Lung (tissue), 12 donors: ENCODE measurements around the gene CCDC71. TPM values are rescaled to one million over a fixed set of nuclear protein-coding genes. Genes with fewer than 3 reads are reported as not detected.

Experiments used
- ATAC-seq: fragments of 200-7000 bp; cut with Tn5 transposase; one replicate; pipeline ENCODE4 v1.9.1; 2020; ENCODE audit warnings: moderate number of reproducible peaks; ENCODE audit not compliant: insufficient read depth, low FRiP score
- DNase-seq, 3 donors: peaks; one replicate each; pipeline ENCODE4 v3.0.0-alpha.2; 2013 to 2017
- H3K27ac ChIP-seq, 2 donors: one replicate each; pipeline ENCODE4 v1.5.1; 2013; ENCODE audit warnings: mild to moderate bottlenecking in 2 of 2, moderate library complexity in 2 of 2, control low read depth in 1 of 2, inconsistent platforms in 1 of 2, low read depth in 1 of 2, low read length in 1 of 2
- H3K27me3 ChIP-seq, 3 donors: one replicate each; pipeline ENCODE4 v1.5.1; 2013; ENCODE audit warnings: low read length in 2 of 3; ENCODE audit not compliant: control insufficient read depth in 3 of 3, insufficient read depth in 3 of 3
- H3K36me3 ChIP-seq, 4 donors: one replicate each; pipeline ENCODE4 v1.5.1; 2013; ENCODE audit warnings: low read length in 4 of 4, mild to moderate bottlenecking in 1 of 4, moderate library complexity in 1 of 4; ENCODE audit not compliant: control insufficient read depth in 4 of 4, insufficient read depth in 4 of 4
- H3K4me1 ChIP-seq, 5 donors: one replicate each; pipeline ENCODE4 v1.5.1; 2013; ENCODE audit warnings: low read length in 5 of 5, mild to moderate bottlenecking in 2 of 5, moderate library complexity in 1 of 5; ENCODE audit not compliant: control insufficient read depth in 5 of 5, insufficient read depth in 5 of 5
- H3K4me3 ChIP-seq: one replicate; pipeline ENCODE4 v1.5.1; 2013; ENCODE audit warnings: mild to moderate bottlenecking, control low read depth, moderate library complexity
- H3K9ac ChIP-seq, 2 donors: one replicate each; pipeline ENCODE4 v1.5.1; 2013; ENCODE audit warnings: low read length in 2 of 2, control low read depth in 1 of 2; ENCODE audit not compliant: insufficient read depth in 1 of 2
- H3K9me3 ChIP-seq, 4 donors: one replicate each; pipeline ENCODE4 v1.5.1; 2013; ENCODE audit warnings: low read length in 3 of 4, mild to moderate bottlenecking in 1 of 4, moderate library complexity in 1 of 4; ENCODE audit not compliant: control insufficient read depth in 4 of 4, insufficient read depth in 3 of 4
- CTCF ChIP-seq: IDR thresholded peaks from 2 replicates; pipeline ENCODE4 v1.5.1; 2012; ENCODE audit warnings: mild to moderate bottlenecking; ENCODE audit errors: control extremely low read depth, extremely low read depth
- WGBS, 2 donors: extraction: QIAGEN DNeasy Blood & Tissue Kit; methylation state at CpG; one replicate each; pipeline ENCODE4 v1.1.7; 2013; 5-methylcytosine and 5-hydroxymethylcytosine counted together
- polyA plus RNA-seq, 2 donors: library from polyadenylated mRNA; stranded (reverse); fragments of 200-250 nt; gene quantifications; one replicate each; pipeline ENCODE4 v1.2.1, GENCODE V29; 2013
- total RNA-seq, 2 donors: library from RNA; depleted of rRNA in 1 of 2; stranded (reverse); fragments of >200 nt in 1 of 2; gene quantifications; one replicate each; pipeline ENCODE4 v1.2.1, GENCODE V29; 2014 to 2021
- donor health status: control.
- donor health status: control.
- donor health status: Bipolar disorder and iron deficiency.
- donor health status: healthy.
- donor health status: DM: yes; HTN: yes; CAD: no.

CCDC71 gene
- total and polyA plus RNA-seq, 4 donors = 13.9 to 29.3 (median 20.1) TPM

- WGBS, 2 donors = 92 to 96% methylated on average over 9 of the region's 9 CpGs
- no peak for TF ChIP-seq CTCF
- Histone ChIP-seq H3K4me3 (no peak overlapping the region), H3K9ac (peak overlapping the region; percentile 50 to 53), H3K9me3 (no peaks in the 10 kb centered on the region), H3K4me1 (peaks cover 7 to 40% (median 22%) of the 10 kb centered on the region in 5 donors), H3K27me3 (no peaks in the 10 kb centered on the region), H3K36me3 (peaks cover 0 to 31% (median 18%) of the 10 kb centered on the region in 4 donors), H3K27ac (peak overlapping the region in 1 of 2 donors; percentile 94)
- DNase-seq (no peak), ATAC-seq (no peak)
These were observed 8.4 kb upstream of the CCDC71 start for GRCh38 chr3:49174397-49174985.

DNA sequence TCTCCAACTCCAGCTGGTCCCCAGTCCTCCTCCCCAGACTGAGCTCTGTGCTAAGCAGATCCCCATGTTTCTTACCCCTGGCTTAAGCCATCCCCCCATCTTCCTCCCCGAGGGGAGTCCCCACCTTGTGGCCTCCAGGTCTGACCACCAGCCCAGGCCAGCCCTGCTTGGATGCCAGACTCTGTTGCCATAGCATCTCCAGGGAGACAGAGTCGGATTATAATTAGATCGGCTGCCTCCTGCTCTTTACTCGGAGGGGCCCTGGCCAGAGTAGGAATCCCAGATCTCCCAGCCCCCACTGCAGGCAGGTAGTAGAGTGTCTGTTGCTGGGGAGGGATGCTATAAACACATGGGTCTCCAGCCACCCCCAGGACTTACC lies 7.7 kb upstream of the CCDC71 start:
- no peak overlapping the region for H3K4me3 ChIP-seq
- H3K9ac ChIP-seq = peak overlapping the region; percentile 50 to 53
- no peaks in the 10 kb centered on the region for H3K9me3 ChIP-seq
- peaks cover 0 to 31% (median 18%) of the 10 kb centered on the region in 4 donors for H3K36me3 ChIP-seq
- TF ChIP-seq CTCF = no peak
- peaks cover 7 to 40% (median 22%) of the 10 kb centered on the region in 5 donors for H3K4me1 ChIP-seq
- peak overlapping the region; percentile 18 to 94 for H3K27ac ChIP-seq
- DNase-seq (peak in 1 of 3 donors; percentile 74), ATAC-seq (no peak)
- WGBS, 2 donors = 38 to 65% methylated on average over 4 of the region's 4 CpGs
- no peaks in the 10 kb centered on the region for H3K27me3 ChIP-seq

GRCh38 chr3:49173116-49173791 lies 7.1 kb upstream of the CCDC71 start:
- peaks cover 0 to 28% (median 18%) of the 10 kb centered on the region in 4 donors for H3K36me3 ChIP-seq
- ATAC-seq = no peak
- no peak for TF ChIP-seq CTCF
- H3K27me3 ChIP-seq = no peaks in the 10 kb centered on the region
- 31 to 45% methylated on average over 3 of the region's 3 CpGs for WGBS, 2 donors
- H3K9me3 ChIP-seq = no peaks in the 10 kb centered on the region
- peaks cover 7 to 40% (median 22%) of the 10 kb centered on the region in 5 donors for H3K4me1 ChIP-seq
- H3K27ac ChIP-seq = peak overlapping the region; percentile 82 to 94
- no peak overlapping the region for H3K4me3 ChIP-seq
- peak overlapping the region; percentile 50 to 53 for H3K9ac ChIP-seq
- peak; percentile 95 to 97 (median 97) for DNase-seq
